AG09309 (cell line): ENCODE measurements around the gene CCDC170.
A peak's percentile ranks its signal among the peaks of the same experiment; 100 is the strongest.
"Not testable (repeated sequence)": the region's sequence is repeated elsewhere in the genome, so short reads cannot be mapped to it uniquely, and the experiment has no call there.

Source experiments
- DNase-seq: peaks from one replicate; pipeline ENCODE4 v3.0.0-alpha.2; 2010; ENCODE audit warnings: low read depth
- H3K4me3 ChIP-seq: 2 replicates; pipeline ENCODE4 v1.5.1; 2011; ENCODE audit warnings: mild to moderate bottlenecking, low read depth, low read length, moderate library complexity; ENCODE audit not compliant: control insufficient read depth
- CTCF ChIP-seq: IDR thresholded peaks from 2 replicates; pipeline ENCODE4 v1.5.1; 2011; ENCODE audit warnings: mild to moderate bottlenecking, low read depth, low read length, inconsistent platforms; ENCODE audit not compliant: insufficient read depth, control insufficient read depth; ENCODE audit errors: missing control alignments

The CCDC170 gene

GRCh38 chr6:151452750-151453427, 40.9 kb upstream of the CCDC170 start:
- TF ChIP-seq CTCF = no peak
- peak overlapping the region; percentile 93 for H3K4me3 ChIP-seq
- DNase-seq = no peak

GRCh38 chr6:151455751-151456398, 37.9 kb upstream of the CCDC170 start:
- H3K4me3 ChIP-seq, DNase-seq: not testable (repeated sequence)

GRCh38 chr6:151461673-151462072, 32.1 kb upstream of the CCDC170 start:
- DNase-seq = no peak
- H3K4me3 ChIP-seq = no peak overlapping the region
- TF ChIP-seq CTCF = no peak

GRCh38 chr6:151464702-151465101, 29.1 kb upstream of the CCDC170 start:
- no peak overlapping the region for H3K4me3 ChIP-seq
- TF ChIP-seq CTCF = no peak
- DNase-seq = no peak

- TF ChIP-seq CTCF = peak; percentile 68
- H3K4me3 ChIP-seq = no peak overlapping the region
- DNase-seq = no peak
Observed at GRCh38 chr6:151475653-151476523, 17.9 kb upstream of the CCDC170 start.

- H3K4me3 ChIP-seq = no peak overlapping the region
- DNase-seq = no peak
- no peak for TF ChIP-seq CTCF
Observed at GRCh38 chr6:151477726-151478125, 16.1 kb upstream of the CCDC170 start.

GRCh38 chr6:151478670-151479069, 15.1 kb upstream of the CCDC170 start:
- TF ChIP-seq CTCF = no peak
- DNase-seq = no peak
- H3K4me3 ChIP-seq = no peak overlapping the region
